OCI-LY7 (cell line): ENCODE measurements around the gene OSCP1. TPM values are rescaled to one million over a fixed set of nuclear protein-coding genes. Genes with fewer than 3 reads are reported as not detected.

ENCODE experiments used
- BruUV-seq: library from RNA; stranded (reverse); fragments of 400-500 nt; replicated peaks from 2 replicates; lab custom pipeline; 2021; lab: Mats Ljungman, UMichigan
- CTCF ChIA-PET: fragments of 300-600 bp; sonication (Branson Sonifier 250); formaldehyde crosslinking; loops from one replicate; lab custom pipeline; 2022; ENCODE audit warnings: antibody characterized with exemption; ENCODE audit not compliant: unreplicated experiment; lab: Charles Lee
- POLR2A ChIA-PET: fragments of 300-600 bp; sonication (Branson Sonifier 250); formaldehyde crosslinking; loops from one replicate; lab custom pipeline; 2022; ENCODE audit warnings: antibody characterized with exemption; lab: Charles Lee
- DNase-seq: peaks from one replicate; pipeline ENCODE4 v3.0.0-alpha.2; 2015; ENCODE audit warnings: low spot score
- H2AFZ ChIP-seq: fragments of 200-600 bp; sonication (generic), shearing (Covaris generic); 2 replicates; pipeline ENCODE4 v1.6.1; 2014; ENCODE audit warnings: mild to moderate bottlenecking, antibody characterized with exemption, low read length, moderate library complexity
- H3K27ac ChIP-seq: fragments of 200-600 bp; sonication (generic); 2 replicates; pipeline ENCODE4 v1.5.1; 2014; ENCODE audit warnings: mixed run types, low read depth, mild to moderate bottlenecking, moderate library complexity, low read length, inconsistent platforms; ENCODE audit not compliant: poor library complexity, severe bottlenecking
- H3K36me3 ChIP-seq: fragments of 200-600 bp; sonication (generic); 2 replicates; pipeline ENCODE4 v1.6.1; 2014; ENCODE audit warnings: mild to moderate bottlenecking, antibody characterized with exemption, low read length, moderate library complexity, mixed read lengths; ENCODE audit not compliant: insufficient read depth
- H3K4me1 ChIP-seq: fragments of 200-600 bp; sonication (generic); 2 replicates; pipeline ENCODE4 v1.5.1; 2014; ENCODE audit warnings: mild to moderate bottlenecking, low read length; ENCODE audit not compliant: insufficient read depth, poor library complexity, severe bottlenecking
- H3K4me2 ChIP-seq: fragments of 200-600 bp; sonication (generic); 2 replicates; pipeline ENCODE4 v1.6.1; 2014; ENCODE audit warnings: mild to moderate bottlenecking, low read length
- H3K4me3 ChIP-seq: fragments of 200-600 bp; sonication (generic); 2 replicates; pipeline ENCODE4 v1.5.1; 2014; ENCODE audit warnings: mild to moderate bottlenecking, low read depth, low read length; ENCODE audit not compliant: poor library complexity, severe bottlenecking
- H3K79me2 ChIP-seq: fragments of 200-600 bp; sonication (generic); 2 replicates; pipeline ENCODE4 v1.6.1; 2016; ENCODE audit warnings: low read depth, mild to moderate bottlenecking, low read length, moderate library complexity, mixed read lengths; ENCODE audit not compliant: insufficient read depth
- H3K9me2 ChIP-seq: fragments of 200-600 bp; sonication (generic); 2 replicates; pipeline ENCODE4 v1.6.1; 2016; ENCODE audit warnings: mild to moderate bottlenecking, low read length, mixed read lengths; ENCODE audit not compliant: insufficient read depth
- H3K9me3 ChIP-seq: fragments of 200-600 bp; sonication (generic); 2 replicates; pipeline ENCODE4 v1.6.1; 2014; ENCODE audit warnings: mild to moderate bottlenecking, mixed run types, low read length, mixed read lengths
- H4K20me1 ChIP-seq: fragments of 200-600 bp; sonication (generic); 2 replicates; pipeline ENCODE4 v1.6.1; 2014; ENCODE audit warnings: mild to moderate bottlenecking, antibody characterized with exemption, low read length, moderate library complexity, mixed read lengths; ENCODE audit not compliant: insufficient read depth
- EZH2phosphoT487 ChIP-seq: fragments of 200-600 bp; sonication (generic); IDR thresholded peaks from 2 replicates; pipeline ENCODE4 v1.6.1; 2018; ENCODE audit warnings: low read depth, borderline replicate concordance, mild to moderate bottlenecking, mixed run types, antibody characterized with exemption, low read length, moderate library complexity, mixed read lengths
- intact Hi-C: fragments of 100-400 bp; cut with micrococcal nuclease; formaldehyde crosslinking; loops from one replicate; pipeline ENCODE4 v1.10.0; 2022; ENCODE audit not compliant: unreplicated experiment
- total RNA-seq, 2 experiments: library from RNA; depleted of rRNA in 1 of 2; stranded (reverse); fragments of >200 nt in 1 of 2; shearing (Covaris generic) in 1 of 2; gene quantifications; 2 replicates each; pipeline ENCODE4 v1.2.3, GENCODE V29; 2014 to 2022
- TF ChIP-seq, protein P1 (sequence below): fragments of 200-600 bp; sonication (generic); conservative IDR thresholded peaks from 2 replicates; pipeline ENCODE4 v1.5.1; 2014; ENCODE audit warnings: mild to moderate bottlenecking, antibody characterized with exemption, low read length, moderate library complexity, mixed read lengths

The OSCP1 gene
- total RNA-seq, 2 experiments from 2014 or later: 0.82 to 3.5 TPM

DNA sequence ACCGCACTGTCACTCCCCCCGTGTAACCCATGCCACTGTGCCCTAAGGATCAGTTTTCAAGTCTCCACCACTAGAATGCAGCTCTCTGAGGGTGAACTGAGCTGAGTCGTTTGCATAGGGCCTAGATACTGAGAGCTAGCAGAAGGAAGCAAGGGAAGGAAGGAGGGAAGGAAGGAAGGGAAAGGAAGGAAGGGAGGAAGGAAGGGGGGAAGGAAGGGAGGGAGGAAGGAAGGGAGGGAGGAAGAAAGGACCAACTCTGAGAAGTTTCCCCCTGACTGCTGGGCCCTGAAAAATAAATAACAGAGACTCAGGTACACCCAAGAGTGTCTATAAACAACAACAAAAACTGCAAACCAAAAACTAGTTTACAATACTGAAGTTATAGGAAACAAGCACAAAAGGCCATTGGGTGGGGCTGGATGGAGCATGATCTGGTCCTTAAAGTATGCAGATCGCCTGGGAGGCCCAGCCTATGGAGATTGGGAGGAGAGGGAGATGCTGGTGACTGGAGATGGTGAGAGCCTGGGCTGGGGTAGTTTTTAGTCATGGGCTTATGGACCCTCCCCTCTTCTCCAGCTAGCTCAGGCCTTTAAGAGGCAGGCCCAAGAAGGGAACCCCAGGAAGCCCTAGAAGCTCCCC, 15.6 kb upstream of the OSCP1 start:
- intact Hi-C loops: no loop called here
- no TSS peak for BruUV-seq
- H3K4me2 ChIP-seq: no peak overlapping the region

DNA sequence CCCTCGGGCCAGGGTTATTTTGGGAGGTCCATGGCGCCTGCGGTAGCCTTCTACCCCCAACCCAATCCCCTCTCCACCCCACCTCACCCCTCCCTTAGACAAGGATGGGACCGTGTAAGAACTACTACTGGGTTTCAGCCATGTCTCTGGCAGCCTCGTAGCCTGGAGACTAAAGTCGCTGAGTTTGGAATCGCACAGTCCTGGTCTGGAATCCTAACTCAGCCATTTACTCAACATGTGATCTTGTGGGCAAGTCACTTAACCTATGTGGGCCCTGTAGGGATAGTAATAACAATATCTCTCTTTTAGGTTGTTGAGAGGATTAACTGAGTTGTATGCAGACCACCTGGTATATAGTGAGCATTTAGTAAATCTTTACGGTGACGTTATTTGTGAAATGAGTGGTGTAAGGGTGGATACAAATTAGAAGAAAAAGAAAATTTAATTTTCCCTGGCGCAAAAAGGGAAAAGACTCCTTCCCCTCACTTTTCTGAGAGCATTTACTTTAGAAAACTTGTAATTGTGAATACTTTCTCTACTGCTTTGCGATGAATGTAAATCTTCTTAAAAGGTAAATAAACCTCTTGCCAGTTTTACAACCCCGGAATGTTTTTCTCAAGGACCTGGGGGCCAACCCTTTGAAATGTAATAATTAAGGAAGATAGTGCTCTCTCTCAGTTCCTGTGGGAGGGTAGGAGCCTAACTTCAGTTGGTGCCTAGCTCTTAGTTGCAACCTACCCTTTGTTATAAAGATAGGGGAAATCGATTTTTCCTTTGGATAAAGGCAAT, 14.5 kb upstream of the OSCP1 start:
- intact Hi-C loops: no loop called here
- peak overlapping the region; percentile 60 for H3K27ac ChIP-seq
- peak overlapping the region; percentile 77 for H2AFZ ChIP-seq
- H3K9me3 ChIP-seq: no peaks in the 10 kb centered on the region
- H3K4me3 ChIP-seq: peak overlapping the region; percentile 100
- peak overlapping the region; percentile 70 for H3K4me2 ChIP-seq
- TSS peak; percentile 99 for BruUV-seq
- H3K9me2 ChIP-seq: no peaks in the 10 kb centered on the region
- DNase-seq: no peak
- H4K20me1 ChIP-seq: no peaks in the 10 kb centered on the region
- ChIA-PET POLR2A (interaction anchor here (1.0 to 1.1 kb wide), 3 partner anchors 22 to 94 kb away, joined by 3 read pairs; no protein-coding TSS in a partner anchor), CTCF (no interaction called here)
- peaks cover 27% of the 10 kb centered on the region for H3K36me3 ChIP-seq
- peaks cover 25% of the 10 kb centered on the region for H3K79me2 ChIP-seq
- no peak for TF ChIP-seq EZH2phosphoT487
- TF ChIP-seq, protein P1, sequence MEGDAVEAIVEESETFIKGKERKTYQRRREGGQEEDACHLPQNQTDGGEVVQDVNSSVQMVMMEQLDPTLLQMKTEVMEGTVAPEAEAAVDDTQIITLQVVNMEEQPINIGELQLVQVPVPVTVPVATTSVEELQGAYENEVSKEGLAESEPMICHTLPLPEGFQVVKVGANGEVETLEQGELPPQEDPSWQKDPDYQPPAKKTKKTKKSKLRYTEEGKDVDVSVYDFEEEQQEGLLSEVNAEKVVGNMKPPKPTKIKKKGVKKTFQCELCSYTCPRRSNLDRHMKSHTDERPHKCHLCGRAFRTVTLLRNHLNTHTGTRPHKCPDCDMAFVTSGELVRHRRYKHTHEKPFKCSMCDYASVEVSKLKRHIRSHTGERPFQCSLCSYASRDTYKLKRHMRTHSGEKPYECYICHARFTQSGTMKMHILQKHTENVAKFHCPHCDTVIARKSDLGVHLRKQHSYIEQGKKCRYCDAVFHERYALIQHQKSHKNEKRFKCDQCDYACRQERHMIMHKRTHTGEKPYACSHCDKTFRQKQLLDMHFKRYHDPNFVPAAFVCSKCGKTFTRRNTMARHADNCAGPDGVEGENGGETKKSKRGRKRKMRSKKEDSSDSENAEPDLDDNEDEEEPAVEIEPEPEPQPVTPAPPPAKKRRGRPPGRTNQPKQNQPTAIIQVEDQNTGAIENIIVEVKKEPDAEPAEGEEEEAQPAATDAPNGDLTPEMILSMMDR: no peak
- H3K4me1 ChIP-seq: peaks cover 27% of the 10 kb centered on the region

More for the DNA sequence above, 15.6 kb upstream of the OSCP1 start:
- no peaks in the 10 kb centered on the region for H3K9me2 ChIP-seq
- POLR2A ChIA-PET: interaction anchor here (1.0 kb wide), 1 partner anchor 21 kb away, joined by 3 read pairs; no protein-coding TSS in a partner anchor
- no peak overlapping the region for H2AFZ ChIP-seq
- no peaks in the 10 kb centered on the region for H4K20me1 ChIP-seq
- DNase-seq: no peak
- no peak overlapping the region for H3K27ac ChIP-seq
- H3K4me3 ChIP-seq: no peak overlapping the region
- peaks cover 17% of the 10 kb centered on the region for H3K36me3 ChIP-seq
- TF ChIP-seq EZH2phosphoT487: no peak
- TF ChIP-seq, protein P1: no peak
- CTCF ChIA-PET: no interaction called here
- H3K9me3 ChIP-seq: no peaks in the 10 kb centered on the region
- peaks cover 25% of the 10 kb centered on the region for H3K79me2 ChIP-seq
- H3K4me1 ChIP-seq: peaks cover 27% of the 10 kb centered on the region
